DMS153 treated with DMSO at 0.1 percent for 48 hours (cell line): ENCODE results near the gene ELOVL3.
"Not testable (repeated sequence)": the region's sequence is repeated elsewhere in the genome, so short reads cannot be mapped to it uniquely, and the experiment has no call there.

ENCODE experiments used
- DNase-seq: peaks from one replicate; lab custom pipeline; 2025; ENCODE audit not compliant: unreplicated experiment; lab: John Stamatoyannopoulos, UW

Gene ELOVL3

DNA sequence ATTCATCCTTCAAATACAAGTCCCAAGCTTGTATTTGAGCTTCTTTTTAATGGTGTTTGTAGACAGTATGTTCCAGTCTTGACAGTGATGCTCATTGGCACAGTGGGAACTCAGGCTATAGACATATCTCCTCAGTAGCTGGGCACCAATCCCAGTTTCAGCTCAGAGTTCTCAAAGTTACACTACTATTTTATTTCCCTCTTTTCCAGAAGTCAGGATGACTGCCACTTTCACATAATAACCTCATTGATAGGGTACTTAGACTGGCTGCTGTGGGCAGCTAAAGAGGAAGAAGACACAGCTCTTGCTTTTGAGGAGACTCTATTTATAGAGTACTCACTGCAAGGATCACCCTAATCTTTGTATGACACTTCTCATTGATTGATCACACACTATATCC, 21.6 kb downstream of the ELOVL3 start:
- DNase-seq: no peak

DNA sequence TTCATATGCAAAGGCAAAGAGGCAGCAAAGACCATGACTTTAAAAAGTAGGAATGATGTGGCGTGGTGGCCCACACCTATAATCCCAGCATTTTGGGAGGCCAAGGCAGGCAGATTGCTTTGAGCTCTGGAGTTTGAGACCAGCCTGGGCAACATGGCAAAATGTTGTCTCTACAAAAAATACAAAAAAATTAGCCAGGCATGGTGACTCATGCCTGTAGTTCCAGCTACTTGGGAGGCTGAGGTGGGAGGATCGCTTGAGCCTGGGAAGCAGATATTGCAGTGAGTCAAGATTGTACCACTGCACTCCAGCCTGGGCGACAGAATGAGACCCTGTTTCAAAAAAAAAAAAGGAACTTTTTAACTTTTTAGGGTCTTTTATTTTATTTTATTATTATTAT, 26.4 kb downstream of the ELOVL3 start:
- DNase-seq: not testable (repeated sequence)

DNA sequence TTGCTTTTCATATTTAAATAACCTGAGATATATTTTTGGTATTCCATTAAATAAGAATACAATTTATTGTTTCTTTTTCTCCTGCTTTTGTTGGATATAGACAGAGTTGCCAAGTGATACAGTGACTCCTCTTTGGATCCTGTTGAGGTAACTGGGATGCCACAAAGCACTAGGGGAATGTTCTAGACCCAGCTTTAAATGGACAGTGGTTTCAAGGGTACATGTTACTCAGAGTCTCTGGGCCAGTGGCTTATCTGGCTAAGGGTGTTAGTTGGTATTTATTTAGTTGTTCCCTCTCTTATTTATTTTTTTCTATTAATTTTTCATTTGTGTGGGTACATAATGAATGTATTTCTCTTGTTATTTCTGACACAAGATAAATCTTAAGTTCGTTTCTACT, 28.3 kb downstream of the ELOVL3 start:
- no peak for DNase-seq

DNA sequence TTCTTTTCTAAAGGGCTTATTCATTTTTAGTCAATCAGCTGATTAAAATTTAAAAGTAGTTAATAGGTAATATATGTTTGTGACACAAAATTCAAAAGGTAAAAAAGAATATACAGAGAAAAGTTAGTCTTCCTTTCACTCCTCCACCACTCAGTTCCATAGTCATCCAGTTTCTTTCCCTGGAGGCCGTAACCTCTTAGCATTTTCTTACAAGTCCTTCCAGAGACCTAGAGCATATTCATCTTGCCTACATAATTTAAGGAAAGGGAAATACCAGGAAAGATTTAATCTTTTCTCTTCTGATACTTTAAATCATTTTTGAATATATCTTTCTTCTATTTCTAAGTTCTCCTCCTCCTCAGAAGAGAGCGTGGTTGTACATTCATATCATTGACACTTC, 29.3 kb downstream of the ELOVL3 start:
- DNase-seq: no peak

DNA sequence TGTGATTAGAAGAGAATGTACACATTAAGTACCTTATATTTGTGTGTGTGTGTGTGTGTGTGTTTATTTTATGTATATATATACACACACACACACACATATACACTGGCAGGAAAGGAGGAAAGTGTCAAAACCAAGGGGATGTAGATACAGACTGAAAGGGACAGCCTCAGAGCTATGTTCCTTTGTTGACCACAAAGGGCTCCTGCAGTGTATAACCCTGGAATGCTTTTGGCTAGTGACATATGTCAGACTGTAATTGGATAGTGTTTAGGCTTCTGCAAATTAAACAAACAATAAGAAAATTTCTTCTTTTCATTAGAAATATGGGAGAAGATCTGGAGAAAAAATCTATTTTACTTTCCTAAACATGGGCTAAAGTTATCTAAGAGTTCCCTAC, 35.1 kb downstream of the ELOVL3 start:
- no peak for DNase-seq

DNA sequence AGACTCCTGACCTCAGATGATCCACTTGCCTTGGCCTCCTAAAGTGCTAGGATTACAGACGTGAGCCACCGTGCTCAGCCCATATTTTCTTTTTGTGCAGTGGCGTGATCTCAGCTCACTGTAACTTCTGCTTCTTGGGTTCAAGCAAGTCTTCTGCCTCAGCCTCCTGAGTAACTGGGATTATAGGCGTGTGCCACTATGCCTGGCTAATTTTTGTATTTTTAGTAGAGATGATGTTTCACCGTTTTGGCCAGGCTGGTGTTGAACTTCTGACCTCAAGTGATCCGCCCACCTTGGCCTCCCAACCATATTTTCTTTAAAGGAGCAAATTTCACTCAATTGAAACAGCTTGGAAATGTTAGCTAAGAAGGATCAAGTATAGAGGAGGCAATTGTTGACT, 35.7 kb downstream of the ELOVL3 start:
- no peak for DNase-seq

DNA sequence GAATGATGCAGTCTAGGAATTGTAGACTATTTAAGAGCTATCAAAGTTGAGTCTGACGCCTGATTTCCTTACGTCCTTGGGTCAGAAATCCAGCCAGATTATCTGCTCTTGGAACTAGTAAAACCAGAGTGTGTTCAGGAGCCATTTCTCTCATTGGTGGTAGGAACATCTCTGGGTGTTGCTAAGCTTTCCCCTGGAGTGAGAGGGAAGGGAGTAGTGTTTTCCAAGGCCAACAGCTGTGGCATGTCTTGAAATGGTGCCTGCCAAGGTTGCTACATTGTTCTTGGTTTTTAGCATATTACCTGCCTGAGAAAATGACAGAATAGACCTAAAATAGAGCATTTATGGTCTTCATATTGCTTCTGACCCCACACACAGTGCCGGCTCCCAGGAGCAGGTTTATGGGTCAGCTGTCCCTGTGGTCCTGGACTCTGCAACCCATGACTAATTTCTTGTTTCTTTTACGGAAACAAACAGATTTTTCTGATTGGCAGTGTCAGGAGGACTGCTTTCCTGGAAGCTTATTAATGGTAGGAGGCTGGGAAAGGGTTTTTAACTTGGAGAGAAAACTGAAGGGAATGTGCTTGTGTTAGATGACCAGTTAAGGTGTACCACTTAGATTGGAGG, 36.8 kb downstream of the ELOVL3 start:
- DNase-seq: no peak

DNA sequence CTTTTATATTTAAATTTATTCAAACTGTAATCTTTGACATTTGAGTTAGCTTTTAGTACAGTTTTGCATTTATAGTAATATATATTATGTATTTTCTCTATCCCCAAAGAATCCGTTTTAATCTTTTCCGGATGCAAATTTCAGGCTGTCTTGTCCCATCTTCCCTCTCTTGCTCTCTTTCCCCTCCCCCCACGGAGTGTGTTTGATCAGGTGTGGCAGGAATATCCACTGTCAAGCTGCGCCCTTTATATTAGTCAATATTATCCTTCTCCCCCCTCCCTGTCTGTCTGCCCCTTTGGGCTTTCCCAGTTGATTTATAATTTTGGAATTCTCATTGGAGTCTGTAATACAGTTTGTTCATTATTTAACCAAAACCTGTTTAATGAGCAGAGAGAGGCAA, 38.3 kb downstream of the ELOVL3 start:
- DNase-seq: no peak

DNA sequence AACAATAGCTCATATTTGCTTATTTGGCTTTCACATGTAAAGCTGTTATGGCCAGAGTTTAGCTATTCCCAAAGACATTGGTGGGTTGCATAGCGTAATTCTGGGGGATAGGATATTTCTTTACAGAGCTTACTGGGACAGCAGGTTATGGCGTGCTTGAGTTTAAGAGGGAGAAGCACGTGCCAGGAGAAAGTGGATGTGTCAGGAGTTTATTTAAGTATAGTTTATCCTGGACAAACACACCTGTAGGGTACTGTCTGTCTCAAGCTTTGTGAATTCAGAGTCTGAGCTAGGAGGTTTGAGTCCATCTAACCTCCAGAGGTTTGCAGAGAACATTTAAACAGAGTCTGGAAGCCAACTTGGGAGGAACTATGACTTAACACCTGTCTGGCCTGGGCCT, 40.6 kb downstream of the ELOVL3 start:
- no peak for DNase-seq

DNA sequence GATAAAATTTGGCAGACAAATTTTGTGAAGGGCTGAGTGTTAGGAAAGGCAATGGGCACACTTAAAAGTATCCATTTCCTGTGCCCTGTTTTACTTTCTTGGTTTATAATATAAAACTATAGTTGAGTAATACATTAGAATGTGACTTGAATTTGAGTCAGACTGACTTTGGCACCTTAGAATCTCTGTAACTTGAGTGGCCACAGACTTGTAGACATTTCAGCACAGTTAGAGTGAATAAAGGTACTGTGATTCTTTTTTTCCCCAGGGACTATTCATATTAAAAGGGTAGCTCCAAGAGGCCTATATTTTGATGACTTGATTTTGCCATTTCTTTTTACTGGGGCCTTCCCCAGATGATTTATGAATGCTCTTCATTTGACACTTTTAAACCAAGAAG, 41.6 kb downstream of the ELOVL3 start:
- DNase-seq: no peak

DNA sequence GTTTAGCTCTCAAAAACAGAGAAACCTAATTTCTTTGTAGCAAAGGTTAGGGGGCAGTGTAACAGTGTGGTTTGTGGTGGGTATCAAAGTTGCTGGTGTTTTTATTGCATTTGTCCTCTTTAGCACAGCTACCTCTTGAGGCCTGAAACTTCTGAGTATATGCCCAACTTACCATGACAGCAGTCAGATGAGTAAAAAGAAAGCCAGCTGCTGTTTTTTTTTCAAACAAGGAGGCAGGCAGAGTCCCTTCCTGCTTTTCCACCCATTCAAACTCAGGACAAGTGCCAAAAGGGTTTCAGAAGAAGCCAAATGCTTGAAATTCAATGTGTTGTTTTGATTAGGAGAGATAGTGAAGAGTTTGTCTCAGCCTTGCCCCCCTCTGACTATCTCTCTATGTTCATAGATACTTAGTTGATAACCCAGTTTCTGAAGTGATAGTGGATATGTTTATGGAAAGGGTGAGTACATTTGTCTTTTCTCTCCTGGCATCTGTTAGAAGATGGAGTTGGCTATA, 42.3 kb downstream of the ELOVL3 start:
- no peak for DNase-seq

DNA sequence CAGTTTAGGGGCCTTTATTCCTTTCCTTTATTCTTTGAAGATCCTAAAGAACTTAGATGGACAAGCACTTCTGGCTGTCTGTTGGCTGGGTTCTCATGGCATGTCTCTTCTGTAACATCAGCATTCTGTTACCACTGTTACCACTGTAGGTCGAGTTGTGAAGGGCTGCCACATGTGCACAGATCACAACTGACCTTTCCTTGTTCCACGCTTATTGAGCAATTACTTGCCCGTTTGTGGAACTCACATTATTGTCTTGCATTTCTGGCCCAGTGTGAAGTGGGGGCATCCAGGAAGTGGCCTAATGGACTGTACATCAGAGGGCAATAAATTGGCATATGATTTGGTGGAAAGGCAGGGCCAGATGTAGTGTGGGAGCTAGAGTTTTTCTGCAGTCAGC, 42.9 kb downstream of the ELOVL3 start:
- no peak for DNase-seq

DNA sequence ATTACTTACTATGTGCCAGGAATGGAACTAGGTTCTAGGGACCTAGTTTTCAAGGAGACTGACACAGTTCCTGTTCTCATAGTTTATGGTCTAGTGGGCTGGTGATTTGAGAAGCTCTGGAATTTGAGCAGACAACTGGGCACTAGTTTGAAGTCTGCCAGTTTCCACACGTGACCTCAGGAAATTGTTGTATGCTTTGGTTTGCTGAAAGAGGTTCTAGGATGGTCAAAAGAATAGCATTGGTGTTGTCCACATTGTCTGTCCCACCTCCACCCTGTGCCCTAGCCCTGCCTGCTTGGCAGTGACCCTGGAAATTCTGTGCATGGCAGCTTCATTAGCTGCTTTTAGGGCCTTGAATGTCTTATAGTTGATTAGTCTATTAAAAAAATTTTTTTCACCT, 48.0 kb downstream of the ELOVL3 start:
- DNase-seq: no peak

DNA sequence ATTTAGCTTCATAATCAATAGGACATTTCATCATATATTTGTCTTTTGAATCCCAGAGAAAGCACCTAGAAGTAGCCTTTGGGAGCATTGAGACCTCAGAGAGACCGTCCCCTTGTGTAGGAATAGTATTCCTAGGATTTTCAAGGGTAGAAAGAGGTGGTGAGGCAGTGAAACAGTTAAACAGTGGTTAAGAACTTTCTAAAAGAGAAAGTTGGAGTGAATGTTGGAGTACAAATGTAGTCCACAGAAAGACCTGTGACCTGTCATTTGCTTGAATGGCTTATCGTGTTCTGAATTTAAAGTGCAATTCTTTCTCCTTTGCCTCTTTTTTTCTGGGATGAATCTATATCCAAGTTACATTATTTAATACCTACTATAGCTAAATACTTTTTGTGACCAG, 49.2 kb downstream of the ELOVL3 start:
- DNase-seq: no peak

DNA sequence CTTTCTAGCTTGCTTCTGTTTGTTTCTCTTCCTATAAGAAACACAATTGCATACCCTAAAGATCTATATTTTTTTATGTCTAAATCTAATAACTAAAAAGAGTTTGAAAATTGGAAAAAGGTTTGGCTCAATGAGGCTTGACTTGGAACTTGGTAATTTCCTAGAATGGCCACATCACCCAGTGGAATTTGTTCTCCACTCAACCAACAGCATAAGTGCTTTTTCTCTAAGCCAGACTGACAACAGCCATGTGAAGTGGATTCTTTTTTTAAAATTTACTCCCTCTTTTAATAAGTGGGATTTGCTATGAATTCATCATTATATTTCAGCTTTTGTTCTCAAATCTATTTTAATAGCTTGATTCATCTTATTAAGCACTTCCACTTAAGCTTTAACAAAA, 53.0 kb downstream of the ELOVL3 start:
- DNase-seq: no peak
